LNCaP clone FGC (cell line): Measurements from ENCODE around the gene SH3BP5.

ENCODE experiments used
- DNase-seq: peaks from one replicate; pipeline ENCODE4 v3.0.0-alpha.2; 2011; ENCODE audit warnings: low read depth
- H3K4me3 ChIP-seq: 2 replicates; pipeline ENCODE4 v1.5.1; 2011; ENCODE audit warnings: mild to moderate bottlenecking, low read depth, low read length, control low read depth
- CTCF ChIP-seq: IDR thresholded peaks from 2 replicates; pipeline ENCODE4 v1.5.1; 2012; ENCODE audit warnings: mild to moderate bottlenecking; ENCODE audit not compliant: control insufficient read depth, insufficient read depth; ENCODE audit errors: extremely low read depth

SH3BP5 gene

GRCh38 chr3:15332405-15333098 is at the start of gene SH3BP5:
TSS of gene SH3BP5 (minus strand) at chr3:15332586. CDS start at chr3:15332408, 178 bp downstream.
- peak within 1 kb of the TSS; percentile 71 for H3K4me3 ChIP-seq
- DNase-seq, result no peak
- TF ChIP-seq CTCF, result peak; percentile 61

GRCh38 chr3:15380980-15381890 is 48.8 kb upstream of the SH3BP5 start:
- TF ChIP-seq CTCF, result no peak
- no peak for DNase-seq
- H3K4me3 ChIP-seq, result no peak overlapping the region

GRCh38 chr3:15377961-15378791 is 45.8 kb upstream of the SH3BP5 start:
- H3K4me3 ChIP-seq, result no peak overlapping the region
- DNase-seq, result peak; percentile 88
- TF ChIP-seq CTCF, result peak; percentile 84

- TF ChIP-seq CTCF, result no peak
- no peak for DNase-seq
- no peak overlapping the region for H3K4me3 ChIP-seq
Observed at GRCh38 chr3:15375461-15376000, 43.1 kb upstream of the SH3BP5 start.

GRCh38 chr3:15372918-15373317 is 40.5 kb upstream of the SH3BP5 start:
- no peak overlapping the region for H3K4me3 ChIP-seq
- no peak for TF ChIP-seq CTCF
- DNase-seq, result no peak

GRCh38 chr3:15368561-15369135 is 36.3 kb upstream of the SH3BP5 start:
- no peak for DNase-seq
- TF ChIP-seq CTCF, result no peak
- H3K4me3 ChIP-seq, result no peak overlapping the region
